PFSK-1 (cell line): ENCODE measurements around the gene SIDT2.

Experiments
- REST ChIP-seq, 2 experiments: IDR thresholded peaks; 2 replicates each; pipeline versions ENCODE4 v1.6.1 to v1.8.0; 2011 to 2012; ENCODE audit warnings: low read depth in 2 of 2, low read length in 2 of 2, control low read depth in 1 of 2, inconsistent platforms in 1 of 2, mild to moderate bottlenecking in 1 of 2, moderate library complexity in 1 of 2; ENCODE audit not compliant: insufficient read depth in 1 of 2
- TAF1 ChIP-seq: IDR thresholded peaks from 2 replicates; pipeline ENCODE4 v1.6.1; 2012; ENCODE audit warnings: low read length, control low read depth, borderline replicate concordance; ENCODE audit not compliant: insufficient read depth

GRCh38 chr11:117157507-117157906 lies 21.0 kb upstream of the SIDT2 start:
- TF ChIP-seq TAF1 (no peak), REST (IDR thresholded peaks at IDR 0.05; ENCODE audit: insufficient read depth in 1 of 2, low read depth in 2 of 2, low read length in 2 of 2) (no peak)
